K562 (cell line): ENCODE data around the gene CLCN6. TPM values are rescaled to one million over a fixed set of nuclear protein-coding genes. Genes with fewer than 3 reads are reported as not detected.

ENCODE experiments used
- ATAC-seq: fragments of 200-7000 bp; cut with Tn5 transposase; 3 replicates; pipeline ENCODE4 v1.9.1; 2020; ENCODE audit warnings: moderate library complexity
- BruUV-seq: library from RNA; stranded (reverse); fragments of 400-500 nt; replicated peaks from 2 replicates; lab custom pipeline; 2021; lab: Mats Ljungman, UMichigan
- CTCF ChIA-PET: fragments of 300-600 bp; formaldehyde crosslinking; extraction: SDS; loops from one replicate; lab custom pipeline; 2021; ENCODE audit warnings: low intra/inter-chr PET ratio; lab: Yijun Ruan, JAX
- POLR2A ChIA-PET: fragments of 300-600, 350-650 bp; sonication (Branson Sonifier 250); formaldehyde crosslinking; extraction: SDS; loops from one replicate; lab custom pipeline; 2021; ENCODE audit warnings: antibody characterized with exemption, inconsistent platforms; lab: Yijun Ruan, JAX
- DNase-seq, 4 experiments: peaks; one replicate each; pipeline versions ENCODE4 v3.0.0 to v3.0.0-alpha.2; 2011 to 2018; ENCODE audit warnings: low spot score in 3 of 4, mixed read lengths in 3 of 4; ENCODE audit errors: extremely low read depth in 1 of 4
- FAIRE-seq: peaks from 2 replicates; lab custom pipeline; 2011; peaks lifted over from hg19 to GRCh38; lab: Jason Lieb, UNC
- H2AFZ ChIP-seq: 2 replicates; pipeline ENCODE4 v1.6.0; 2011; ENCODE audit warnings: low read depth, low read length, control low read depth, inconsistent platforms
- H3K27ac ChIP-seq: fragments of 200-600 bp; 3 replicates; pipeline ENCODE4 v1.8.0; 2011; ENCODE audit warnings: low read depth, mild to moderate bottlenecking, control low read depth, inconsistent platforms, low read length, moderate library complexity, mixed read lengths; ENCODE audit errors: extremely low read depth
- H3K27me3 ChIP-seq, 2 experiments: fragments of 300-600 bp in 1 of 2; 2 replicates in 1 of 2; 3 replicates in 1 of 2; pipeline versions ENCODE4 v1.6.0 to v1.8.0; 2011; ENCODE audit warnings: inconsistent platforms in 2 of 2, low read length in 2 of 2, mild to moderate bottlenecking in 1 of 2, mixed read lengths in 1 of 2, moderate library complexity in 1 of 2; ENCODE audit not compliant: control insufficient read depth in 2 of 2, insufficient read depth in 2 of 2
- H3K36me3 ChIP-seq: fragments of 300-600 bp; 3 replicates; pipeline ENCODE4 v1.8.0; 2011; ENCODE audit warnings: mild to moderate bottlenecking, low read length, inconsistent platforms; ENCODE audit not compliant: control insufficient read depth, insufficient read depth
- H3K4me1 ChIP-seq, 2 experiments: fragments of 200-600 bp in 1 of 2; replicated peaks in 1 of 2; 2 replicates in 1 of 2; 3 replicates in 1 of 2; pipeline versions ENCODE4 v1.5.1 to v1.8.0; 2011; ENCODE audit warnings: inconsistent platforms in 2 of 2, low read length in 2 of 2, mild to moderate bottlenecking in 1 of 2, mixed read lengths in 1 of 2, moderate library complexity in 1 of 2; ENCODE audit not compliant: control insufficient read depth in 2 of 2, insufficient read depth in 2 of 2
- H3K4me2 ChIP-seq: 2 replicates; pipeline ENCODE4 v1.6.1; 2011; ENCODE audit warnings: low read length, control low read depth, inconsistent platforms, mixed read lengths; ENCODE audit not compliant: insufficient read depth
- H3K4me3 ChIP-seq: fragments of 200-600 bp; sonication (generic), shearing (Covaris generic); 2 replicates; pipeline ENCODE4 v1.5.1; 2016; ENCODE audit warnings: control low read depth, inconsistent platforms
- H3K79me2 ChIP-seq: fragments of 200-600 bp; 3 replicates; pipeline ENCODE4 v1.8.0; 2011; ENCODE audit warnings: low read length, inconsistent platforms; ENCODE audit not compliant: control insufficient read depth, insufficient read depth
- H3K9ac ChIP-seq, 2 experiments: 2 replicates each; pipeline versions ENCODE4 v1.6.0 to v1.6.1; 2011; ENCODE audit warnings: low read depth in 2 of 2, low read length in 2 of 2, control low read depth in 1 of 2, inconsistent platforms in 1 of 2, mild to moderate bottlenecking in 1 of 2, mixed read lengths in 1 of 2; ENCODE audit not compliant: insufficient read depth in 1 of 2
- H3K9me1 ChIP-seq: one replicate; pipeline ENCODE4 v1.6.0; 2011; ENCODE audit warnings: inconsistent platforms, mild to moderate bottlenecking, low read length, moderate library complexity; ENCODE audit not compliant: control insufficient read depth, insufficient read depth
- H3K9me3 ChIP-seq: replicated peaks from 2 replicates; pipeline ENCODE4 v1.5.1; 2011; ENCODE audit warnings: low read depth, low read length, inconsistent platforms; ENCODE audit not compliant: control insufficient read depth, insufficient read depth
- H4K20me1 ChIP-seq: replicated peaks from 2 replicates; pipeline ENCODE4 v1.6.1; 2011; ENCODE audit warnings: low read length, inconsistent platforms, mixed read lengths; ENCODE audit not compliant: control insufficient read depth, insufficient read depth
- ESRRB ChIP-seq: fragments of 250-450 bp; sonication (Bioruptor Pico); IDR thresholded peaks from 2 replicates; pipeline ENCODE4 v1.5.0; 2020; ENCODE audit warnings: mild to moderate bottlenecking, moderate library complexity, borderline replicate concordance
- HNRNPUL1 ChIP-seq: fragments of 200-400 bp; formaldehyde crosslinking; IDR thresholded peaks from 2 replicates; pipeline ENCODE4 v1.6.1; 2017; ENCODE audit warnings: low read length
- UBTF ChIP-seq, 2 experiments: IDR thresholded peaks; 2 replicates each; pipeline ENCODE4 v1.6.1; 2012; ENCODE audit warnings: improper control_type of control experiment in 2 of 2, low read depth in 2 of 2, low read length in 2 of 2, borderline replicate concordance in 1 of 2
- ZNF121 ChIP-seq: sonication (generic); formaldehyde crosslinking; conservative IDR thresholded peaks from 2 replicates; pipeline ENCODE4 v1.8.0; 2022; ENCODE audit warnings: missing genetic modification reagents
- WGBS: fragments of 100-300 bp; shearing (Covaris generic); methylation state at CpG from one replicate; pipeline ENCODE4 v1.1.6; 2016; ENCODE audit warnings: low coverage, mixed read lengths; ENCODE audit not compliant: insufficient coverage; ENCODE audit errors: missing lambda C conversion rate; 5-methylcytosine and 5-hydroxymethylcytosine counted together
- in situ Hi-C: fragments of 300-500 bp; cut with MboI; formaldehyde crosslinking; loops from 4 replicates; pipeline ENCODE4 v1.15.0; 2018; ENCODE audit warnings: inconsistent platforms, mixed read lengths
- intact Hi-C: fragments of 100-400 bp; cut with micrococcal nuclease; formaldehyde crosslinking; loops from 2 replicates; pipeline ENCODE4 v1.14.2; 2022
- polyA plus RNA-seq, 8 experiments: library from polyadenylated mRNA; depleted of rRNA in 4 of 8; stranded (reverse) in 5 of 8; unstranded in 3 of 8; fragments of >200 nt; fragmentation: Nextera tagmentation in 2 of 8; fragmentation: Illumina TruSeq in 1 of 8; extraction: Ambion mirVana in 2 of 8; extraction: Trizol in 1 of 8; gene quantifications; 2 replicates each; pipeline versions ENCODE4 v1.2.1 to v1.2.3, GENCODE V29; 2011 to 2014; ENCODE audit warnings: inconsistent platforms in 1 of 8, missing spikeins in 1 of 8
- total RNA-seq, 7 experiments: library from RNA; depleted of rRNA in 6 of 7; stranded (reverse); fragments of >200 nt in 6 of 7; fragmentation: Illumina TruSeq in 2 of 7; extraction: Trizol in 2 of 7; gene quantifications; 2 replicates each; pipeline versions ENCODE4 v1.2.1 to v1.2.3, GENCODE V29; 2011 to 2021; ENCODE audit warnings: low replicate concordance in 1 of 7

CLCN6 gene
- total and polyA plus RNA-seq, 9 of the 15 experiments (the other 6 are each of a cell fraction or from before 2014, with no cell fraction given): 2.0 to 21.8 (median 13.6) TPM

DNA sequence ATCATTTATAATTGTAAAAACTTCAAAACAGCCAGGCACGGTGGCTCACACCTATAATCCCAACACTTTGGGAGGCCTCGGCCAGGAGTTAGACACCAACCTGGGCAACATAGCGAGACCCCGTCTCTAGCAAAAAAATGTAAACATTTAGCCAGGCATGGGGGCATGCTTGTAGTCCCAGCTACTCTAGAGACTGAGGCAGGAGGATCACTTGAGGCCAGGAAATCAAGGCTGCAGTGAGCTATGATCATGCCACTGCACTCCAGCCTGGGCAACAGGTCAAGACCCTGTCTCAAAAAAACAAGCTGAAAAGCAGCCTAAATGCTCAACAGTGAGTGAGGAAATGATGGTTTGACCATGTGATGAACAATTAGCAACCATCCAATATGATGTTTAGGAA is 36.7 kb upstream of the CLCN6 start:
- ATAC-seq (no peak), DNase-seq (no peak), FAIRE-seq (no peak)
- POLR2A ChIA-PET: interaction anchor here (0.9 to 1.5 kb wide), 3 partner anchors 19 to 287 kb away, joined by 3 to 5 read pairs (median 3); no protein-coding TSS in a partner anchor
- no peaks in the 10 kb centered on the region for H3K9me1 ChIP-seq
- no peak overlapping the region for H3K4me2 ChIP-seq
- H3K36me3 ChIP-seq: no peaks in the 10 kb centered on the region
- BruUV-seq: no TSS peak
- H3K27me3 ChIP-seq: no peaks in the 10 kb centered on the region
- 68% methylated on average over 4 of the region's 4 CpGs for WGBS
- H3K4me1 ChIP-seq: peaks cover 5 to 28% of the 10 kb centered on the region in 2 experiments; a peak in 4 of 5 replicates
- CTCF ChIA-PET: no interaction called here
- no peaks in the 10 kb centered on the region for H4K20me1 ChIP-seq
- no peak overlapping the region for H3K4me3 ChIP-seq
- intact Hi-C loops: no loop called here
- in situ Hi-C loops: no loop called here
- TF ChIP-seq ESRRB (CRISPR knock-in tag) (no peak), ZNF121 (CRISPR knock-in tag) (peak; percentile 81)
- H2AFZ ChIP-seq: no peak overlapping the region
- H3K79me2 ChIP-seq: no peaks in the 10 kb centered on the region
- H3K9me3 ChIP-seq: no peaks in the 10 kb centered on the region
- no peak overlapping the region for H3K27ac ChIP-seq
- no peak overlapping the region for H3K9ac ChIP-seq

DNA sequence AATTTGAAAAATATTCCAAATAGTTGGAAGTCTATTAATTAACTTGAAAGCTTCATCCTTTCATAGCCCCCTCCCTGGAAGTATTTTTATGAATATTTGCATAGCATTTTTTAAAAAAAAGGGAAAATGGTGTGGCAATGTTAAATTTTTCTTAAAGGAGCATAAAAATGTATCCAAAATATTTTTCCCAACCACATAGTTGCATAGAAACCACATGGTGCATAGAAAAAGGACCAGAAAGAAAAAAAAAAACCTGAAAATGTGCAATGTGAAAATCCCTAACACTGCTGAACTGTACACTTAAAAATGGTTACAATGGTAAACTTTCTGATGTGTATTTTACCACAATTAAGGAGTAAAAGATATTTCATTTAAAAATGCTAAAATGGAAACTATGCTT is 36.0 kb upstream of the CLCN6 start:
- no peaks in the 10 kb centered on the region for H3K27me3 ChIP-seq
- H3K27ac ChIP-seq: no peak overlapping the region
- POLR2A ChIA-PET: interaction anchor here (1.1 kb wide), 1 partner anchor 18 kb away, joined by 3 read pairs; no protein-coding TSS in a partner anchor
- no TSS peak for BruUV-seq
- H3K4me3 ChIP-seq: no peak overlapping the region
- no peaks in the 10 kb centered on the region for H3K9me3 ChIP-seq
- peaks cover 5 to 26% of the 10 kb centered on the region in 2 experiments; a peak in 4 of 5 replicates for H3K4me1 ChIP-seq
- no peaks in the 10 kb centered on the region for H3K79me2 ChIP-seq
- in situ Hi-C loops (no loop called here), intact Hi-C loops (no loop called here)
- no peaks in the 10 kb centered on the region for H3K36me3 ChIP-seq
- CTCF ChIA-PET: no interaction called here
- DNase-seq: no peak
- no peak overlapping the region for H3K9ac ChIP-seq
- no peak overlapping the region for H2AFZ ChIP-seq
- H3K9me1 ChIP-seq: no peaks in the 10 kb centered on the region
- TF ChIP-seq HNRNPUL1 (no peak), UBTF (IDR thresholded peaks at IDR 0.05; ENCODE audit: borderline replicate concordance in 1 of 2, low read depth in 2 of 2, low read length in 2 of 2) (no peak)
- no peaks in the 10 kb centered on the region for H4K20me1 ChIP-seq
- no peak overlapping the region for H3K4me2 ChIP-seq
- no peak for FAIRE-seq
- no peak for ATAC-seq
